WTC11 (cell line): Measurements from ENCODE around the gene GATC.

Experiments used
- E2F1 ChIP-seq: sonication (generic); formaldehyde crosslinking; IDR thresholded peaks from 2 replicates; pipeline ENCODE4 v1.8.0; 2022; ENCODE audit warnings: mild to moderate bottlenecking, missing genetic modification reagents
- E2F5 ChIP-seq: sonication (generic); formaldehyde crosslinking; IDR thresholded peaks from 2 replicates; pipeline ENCODE4 v1.8.1; 2022; ENCODE audit warnings: mild to moderate bottlenecking, moderate library complexity, missing genetic modification reagents
- ESRRA ChIP-seq: sonication (generic); formaldehyde crosslinking; IDR thresholded peaks from 2 replicates; pipeline ENCODE4 v1.8.1; 2022; ENCODE audit warnings: mild to moderate bottlenecking, missing genetic modification reagents, borderline replicate concordance
- JAZF1 ChIP-seq: fragments of 250-450 bp; sonication (Bioruptor Pico); IDR thresholded peaks from 2 replicates; pipeline ENCODE4 v1.9.0; 2021; ENCODE audit warnings: moderate library complexity, mild to moderate bottlenecking, inconsistent platforms
- MXD4 ChIP-seq: fragments of 250-450 bp; sonication (Bioruptor Pico); IDR thresholded peaks from 2 replicates; pipeline ENCODE4 v1.8.0; 2021; ENCODE audit warnings: mild to moderate bottlenecking, moderate library complexity, borderline replicate concordance
- SP1 ChIP-seq: sonication (generic); formaldehyde crosslinking; conservative IDR thresholded peaks from 2 replicates; pipeline ENCODE4 v1.8.1; 2022; ENCODE audit warnings: missing genetic modification reagents
- TEAD4 ChIP-seq: sonication (generic); formaldehyde crosslinking; IDR thresholded peaks from 2 replicates; pipeline ENCODE4 v1.8.0; 2022; ENCODE audit warnings: mild to moderate bottlenecking, missing genetic modification reagents
- ZNF232 ChIP-seq: sonication (generic); formaldehyde crosslinking; IDR thresholded peaks from 2 replicates; pipeline ENCODE4 v1.8.0; 2022; ENCODE audit warnings: mild to moderate bottlenecking, missing genetic modification reagents
- ZNF263 ChIP-seq: sonication (generic); formaldehyde crosslinking; IDR thresholded peaks from 2 replicates; pipeline ENCODE4 v1.8.1; 2022; ENCODE audit warnings: low read depth, mild to moderate bottlenecking, moderate library complexity, missing genetic modification reagents
- ZNF532 ChIP-seq: fragments of 250-450 bp; sonication (Bioruptor Pico); IDR thresholded peaks from 2 replicates; pipeline ENCODE4 v1.9.0; 2021; ENCODE audit warnings: mild to moderate bottlenecking, borderline replicate concordance
- TF ChIP-seq, protein P1 (sequence below): sonication (generic); formaldehyde crosslinking; IDR thresholded peaks from 2 replicates; pipeline ENCODE4 v1.8.0; 2022; ENCODE audit warnings: mild to moderate bottlenecking, missing genetic modification reagents
- TF ChIP-seq, protein P2 (sequence below): fragments of 200-600 bp; IDR thresholded peaks from 2 replicates; pipeline ENCODE4 v1.8.0; 2022; ENCODE audit warnings: antibody characterized with exemption
- TF ChIP-seq, protein P3 (sequence below): sonication (generic); formaldehyde crosslinking; conservative IDR thresholded peaks from 2 replicates; pipeline ENCODE4 v1.8.1; 2022; ENCODE audit warnings: mild to moderate bottlenecking, missing genetic modification reagents

DNA sequence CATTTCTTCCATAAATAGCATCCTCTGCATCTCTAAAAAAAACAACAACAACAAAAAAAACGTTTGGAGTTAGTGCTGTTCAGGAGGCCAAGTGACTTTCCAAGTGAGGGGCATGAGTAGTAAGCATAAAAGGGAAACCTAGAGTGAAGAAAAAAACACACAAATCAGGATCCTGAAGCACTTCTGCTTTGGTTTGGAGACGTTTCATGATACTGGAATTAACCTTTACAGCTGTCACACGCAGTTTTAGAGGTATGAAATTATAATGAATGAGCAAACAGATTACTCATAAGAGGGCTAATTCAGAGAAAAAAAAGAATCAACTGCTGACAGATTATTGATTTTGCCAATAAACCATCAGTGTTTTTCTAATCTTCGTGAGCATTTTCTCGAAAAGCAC, 19.5 kb downstream of the GATC start:
- TF ChIP-seq JAZF1 (CRISPR knock-in tag) (no peak), E2F5 (CRISPR knock-in tag) (no peak), TEAD4 (CRISPR knock-in tag) (no peak), E2F1 (CRISPR knock-in tag) (no peak), SP1 (CRISPR knock-in tag) (no peak), MXD4 (CRISPR knock-in tag) (no peak), ZNF232 (CRISPR knock-in tag) (no peak), ZNF263 (CRISPR knock-in tag) (no peak), ZNF532 (no peak), ESRRA (CRISPR knock-in tag) (no peak)
- TF ChIP-seq, protein P1, sequence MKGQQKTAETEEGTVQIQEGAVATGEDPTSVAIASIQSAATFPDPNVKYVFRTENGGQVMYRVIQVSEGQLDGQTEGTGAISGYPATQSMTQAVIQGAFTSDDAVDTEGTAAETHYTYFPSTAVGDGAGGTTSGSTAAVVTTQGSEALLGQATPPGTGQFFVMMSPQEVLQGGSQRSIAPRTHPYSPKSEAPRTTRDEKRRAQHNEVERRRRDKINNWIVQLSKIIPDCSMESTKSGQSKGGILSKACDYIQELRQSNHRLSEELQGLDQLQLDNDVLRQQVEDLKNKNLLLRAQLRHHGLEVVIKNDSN (CRISPR knock-in tag) = no peak
- TF ChIP-seq, protein P2, sequence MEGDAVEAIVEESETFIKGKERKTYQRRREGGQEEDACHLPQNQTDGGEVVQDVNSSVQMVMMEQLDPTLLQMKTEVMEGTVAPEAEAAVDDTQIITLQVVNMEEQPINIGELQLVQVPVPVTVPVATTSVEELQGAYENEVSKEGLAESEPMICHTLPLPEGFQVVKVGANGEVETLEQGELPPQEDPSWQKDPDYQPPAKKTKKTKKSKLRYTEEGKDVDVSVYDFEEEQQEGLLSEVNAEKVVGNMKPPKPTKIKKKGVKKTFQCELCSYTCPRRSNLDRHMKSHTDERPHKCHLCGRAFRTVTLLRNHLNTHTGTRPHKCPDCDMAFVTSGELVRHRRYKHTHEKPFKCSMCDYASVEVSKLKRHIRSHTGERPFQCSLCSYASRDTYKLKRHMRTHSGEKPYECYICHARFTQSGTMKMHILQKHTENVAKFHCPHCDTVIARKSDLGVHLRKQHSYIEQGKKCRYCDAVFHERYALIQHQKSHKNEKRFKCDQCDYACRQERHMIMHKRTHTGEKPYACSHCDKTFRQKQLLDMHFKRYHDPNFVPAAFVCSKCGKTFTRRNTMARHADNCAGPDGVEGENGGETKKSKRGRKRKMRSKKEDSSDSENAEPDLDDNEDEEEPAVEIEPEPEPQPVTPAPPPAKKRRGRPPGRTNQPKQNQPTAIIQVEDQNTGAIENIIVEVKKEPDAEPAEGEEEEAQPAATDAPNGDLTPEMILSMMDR = no peak
- TF ChIP-seq, protein P3, sequence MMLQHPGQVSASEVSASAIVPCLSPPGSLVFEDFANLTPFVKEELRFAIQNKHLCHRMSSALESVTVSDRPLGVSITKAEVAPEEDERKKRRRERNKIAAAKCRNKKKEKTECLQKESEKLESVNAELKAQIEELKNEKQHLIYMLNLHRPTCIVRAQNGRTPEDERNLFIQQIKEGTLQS (CRISPR knock-in tag) = no peak
